Measurements from ENCODE around the gene RANGRF.

RANGRF gene

GRCh38 chr17:8324132-8324531 is 35.7 kb downstream of the RANGRF start:
- H3K27me3 ChIP-seq (ENCODE audit: control insufficient read depth in 5 of 5, insufficient read depth in 4 of 5, low read length in 5 of 5) = peaks cover 0 to 12% (median 2%) of the 10 kb centered on the region in 5 donors
- no peak overlapping the region for H3K9ac ChIP-seq (ENCODE audit: low read length in 5 of 5)
- peaks cover 0 to 24% (median 8%) of the 10 kb centered on the region in 5 donors for H3K36me3 ChIP-seq (ENCODE audit: control insufficient read depth in 5 of 5, insufficient read depth in 5 of 5, low read length in 5 of 5)
- H3K4me3 ChIP-seq (ENCODE audit: low read depth in 1 of 5, low read length in 5 of 5) = no peak overlapping the region
- no peaks in the 10 kb centered on the region for H3K9me3 ChIP-seq (ENCODE audit: control insufficient read depth in 5 of 5, low read length in 5 of 5)
- H3K27ac ChIP-seq (ENCODE audit: low read depth, low read length) = peak overlapping the region; percentile 47
- peaks cover 1 to 40% (median 25%) of the 10 kb centered on the region in 5 donors for H3K4me1 ChIP-seq (ENCODE audit: control insufficient read depth in 5 of 5, insufficient read depth in 5 of 5, low read length in 5 of 5)

- peaks cover 0 to 24% (median 8%) of the 10 kb centered on the region in 5 donors for H3K36me3 ChIP-seq (ENCODE audit: control insufficient read depth in 5 of 5, insufficient read depth in 5 of 5, low read length in 5 of 5)
- H3K9me3 ChIP-seq (ENCODE audit: control insufficient read depth in 5 of 5, low read length in 5 of 5) = no peaks in the 10 kb centered on the region
- H3K27me3 ChIP-seq (ENCODE audit: control insufficient read depth in 5 of 5, insufficient read depth in 4 of 5, low read length in 5 of 5) = peaks cover 0 to 12% (median 2%) of the 10 kb centered on the region in 5 donors
- H3K4me3 ChIP-seq (ENCODE audit: low read depth in 1 of 5, low read length in 5 of 5) = no peak overlapping the region
- H3K9ac ChIP-seq (ENCODE audit: low read length in 5 of 5) = peak overlapping the region in 1 of 5 donors; percentile 21
- H3K4me1 ChIP-seq (ENCODE audit: control insufficient read depth in 5 of 5, insufficient read depth in 5 of 5, low read length in 5 of 5) = peaks cover 1 to 40% (median 25%) of the 10 kb centered on the region in 5 donors
- H3K27ac ChIP-seq (ENCODE audit: low read depth, low read length) = peak overlapping the region; percentile 47
These were observed 36.5 kb downstream of the RANGRF start for GRCh38 chr17:8324923-8325322.

GRCh38 chr17:8326511-8327302 is 38.2 kb downstream of the RANGRF start:
- Histone ChIP-seq H3K36me3 (ENCODE audit: control insufficient read depth in 5 of 5, insufficient read depth in 5 of 5, low read length in 5 of 5) (peaks cover 0 to 8% (median 4%) of the 10 kb centered on the region in 5 donors), H3K27me3 (ENCODE audit: control insufficient read depth in 5 of 5, insufficient read depth in 4 of 5, low read length in 5 of 5) (peaks cover 1 to 8% (median 2%) of the 10 kb centered on the region in 5 donors), H3K4me3 (ENCODE audit: low read depth in 1 of 5, low read length in 5 of 5) (peak overlapping the region; percentile 59 to 83 (median 74)), H3K27ac (ENCODE audit: low read depth, low read length) (peak overlapping the region; percentile 70), H3K9me3 (ENCODE audit: control insufficient read depth in 5 of 5, low read length in 5 of 5) (no peaks in the 10 kb centered on the region), H3K9ac (ENCODE audit: low read length in 5 of 5) (peak overlapping the region; percentile 51 to 87 (median 77)), H3K4me1 (ENCODE audit: control insufficient read depth in 5 of 5, insufficient read depth in 5 of 5, low read length in 5 of 5) (peaks cover 1 to 40% (median 25%) of the 10 kb centered on the region in 5 donors)

- Histone ChIP-seq H3K4me1 (ENCODE audit: control insufficient read depth in 5 of 5, insufficient read depth in 5 of 5, low read length in 5 of 5) (peaks cover 1 to 40% (median 25%) of the 10 kb centered on the region in 5 donors), H3K27me3 (ENCODE audit: control insufficient read depth in 5 of 5, insufficient read depth in 4 of 5, low read length in 5 of 5) (peaks cover 2 to 13% (median 4%) of the 10 kb centered on the region in 5 donors), H3K36me3 (ENCODE audit: control insufficient read depth in 5 of 5, insufficient read depth in 5 of 5, low read length in 5 of 5) (peaks cover 0 to 3% (median under 1%) of the 10 kb centered on the region in 5 donors), H3K27ac (ENCODE audit: low read depth, low read length) (peak overlapping the region; percentile 70), H3K9me3 (ENCODE audit: control insufficient read depth in 5 of 5, low read length in 5 of 5) (peaks cover 0 to 2% (median 0%) of the 10 kb centered on the region in 5 donors), H3K9ac (ENCODE audit: low read length in 5 of 5) (peak overlapping the region; percentile 51 to 87 (median 77)), H3K4me3 (ENCODE audit: low read depth in 1 of 5, low read length in 5 of 5) (peak overlapping the region; percentile 22 to 83 (median 74))
These were observed 38.8 kb downstream of the RANGRF start for GRCh38 chr17:8327303-8327649.

- no peak overlapping the region for H3K27ac ChIP-seq (ENCODE audit: low read depth, low read length)
- no peaks in the 10 kb centered on the region for H3K36me3 ChIP-seq (ENCODE audit: control insufficient read depth in 5 of 5, insufficient read depth in 5 of 5, low read length in 5 of 5)
- H3K4me1 ChIP-seq (ENCODE audit: control insufficient read depth in 5 of 5, insufficient read depth in 5 of 5, low read length in 5 of 5) = peaks cover 0 to 9% (median 4%) of the 10 kb centered on the region in 5 donors
- H3K4me3 ChIP-seq (ENCODE audit: low read depth in 1 of 5, low read length in 5 of 5) = no peak overlapping the region
- H3K9me3 ChIP-seq (ENCODE audit: control insufficient read depth in 5 of 5, low read length in 5 of 5) = peaks cover 0 to 2% (median 0%) of the 10 kb centered on the region in 5 donors
- no peak overlapping the region for H3K9ac ChIP-seq (ENCODE audit: low read length in 5 of 5)
- H3K27me3 ChIP-seq (ENCODE audit: control insufficient read depth in 5 of 5, insufficient read depth in 4 of 5, low read length in 5 of 5) = peaks cover 0 to 9% (median 4%) of the 10 kb centered on the region in 5 donors
These were observed 43.7 kb downstream of the RANGRF start for GRCh38 chr17:8332128-8332527.

DNA sequence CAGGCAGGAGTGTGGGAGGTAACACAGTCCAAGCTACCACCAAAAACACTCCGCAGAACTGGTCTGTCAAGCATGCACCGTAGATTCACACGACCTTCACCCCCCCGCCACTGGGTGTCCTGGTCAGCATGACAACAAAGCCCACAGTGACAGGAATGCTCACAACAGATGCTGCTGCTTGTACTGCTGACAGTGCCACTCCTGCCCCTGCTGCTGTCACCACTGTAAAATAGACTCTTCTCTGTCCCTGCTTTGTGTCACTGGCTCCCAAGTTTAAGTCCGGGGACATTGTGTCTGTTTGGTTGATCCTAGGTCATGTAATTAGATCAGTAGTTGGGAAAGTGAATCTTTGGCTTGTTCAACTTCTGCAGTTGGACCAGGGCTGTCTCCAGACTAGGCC is 44.2 kb downstream of the RANGRF start:
- Histone ChIP-seq H3K27ac (ENCODE audit: low read depth, low read length) (no peak overlapping the region), H3K36me3 (ENCODE audit: control insufficient read depth in 5 of 5, insufficient read depth in 5 of 5, low read length in 5 of 5) (no peaks in the 10 kb centered on the region), H3K4me1 (ENCODE audit: control insufficient read depth in 5 of 5, insufficient read depth in 5 of 5, low read length in 5 of 5) (peaks cover 0 to 6% (median 0%) of the 10 kb centered on the region in 5 donors), H3K9ac (ENCODE audit: low read length in 5 of 5) (no peak overlapping the region), H3K4me3 (ENCODE audit: low read depth in 1 of 5, low read length in 5 of 5) (no peak overlapping the region), H3K27me3 (ENCODE audit: control insufficient read depth in 5 of 5, insufficient read depth in 4 of 5, low read length in 5 of 5) (peaks cover 0 to 6% (median 3%) of the 10 kb centered on the region in 5 donors), H3K9me3 (ENCODE audit: control insufficient read depth in 5 of 5, low read length in 5 of 5) (peaks cover 0 to 2% (median 0%) of the 10 kb centered on the region in 5 donors)

GRCh38 chr17:8333281-8333680 is 44.8 kb downstream of the RANGRF start:
- H3K4me1 ChIP-seq (ENCODE audit: control insufficient read depth in 5 of 5, insufficient read depth in 5 of 5, low read length in 5 of 5) = peaks cover 0 to 7% (median 4%) of the 10 kb centered on the region in 5 donors
- H3K9me3 ChIP-seq (ENCODE audit: control insufficient read depth in 5 of 5, low read length in 5 of 5) = peaks cover 0 to 2% (median 0%) of the 10 kb centered on the region in 5 donors
- no peak overlapping the region for H3K4me3 ChIP-seq (ENCODE audit: low read depth in 1 of 5, low read length in 5 of 5)
- no peaks in the 10 kb centered on the region for H3K36me3 ChIP-seq (ENCODE audit: control insufficient read depth in 5 of 5, insufficient read depth in 5 of 5, low read length in 5 of 5)
- no peak overlapping the region for H3K9ac ChIP-seq (ENCODE audit: low read length in 5 of 5)
- no peak overlapping the region for H3K27ac ChIP-seq (ENCODE audit: low read depth, low read length)
- peaks cover 0 to 6% (median 3%) of the 10 kb centered on the region in 5 donors for H3K27me3 ChIP-seq (ENCODE audit: control insufficient read depth in 5 of 5, insufficient read depth in 4 of 5, low read length in 5 of 5)

DNA sequence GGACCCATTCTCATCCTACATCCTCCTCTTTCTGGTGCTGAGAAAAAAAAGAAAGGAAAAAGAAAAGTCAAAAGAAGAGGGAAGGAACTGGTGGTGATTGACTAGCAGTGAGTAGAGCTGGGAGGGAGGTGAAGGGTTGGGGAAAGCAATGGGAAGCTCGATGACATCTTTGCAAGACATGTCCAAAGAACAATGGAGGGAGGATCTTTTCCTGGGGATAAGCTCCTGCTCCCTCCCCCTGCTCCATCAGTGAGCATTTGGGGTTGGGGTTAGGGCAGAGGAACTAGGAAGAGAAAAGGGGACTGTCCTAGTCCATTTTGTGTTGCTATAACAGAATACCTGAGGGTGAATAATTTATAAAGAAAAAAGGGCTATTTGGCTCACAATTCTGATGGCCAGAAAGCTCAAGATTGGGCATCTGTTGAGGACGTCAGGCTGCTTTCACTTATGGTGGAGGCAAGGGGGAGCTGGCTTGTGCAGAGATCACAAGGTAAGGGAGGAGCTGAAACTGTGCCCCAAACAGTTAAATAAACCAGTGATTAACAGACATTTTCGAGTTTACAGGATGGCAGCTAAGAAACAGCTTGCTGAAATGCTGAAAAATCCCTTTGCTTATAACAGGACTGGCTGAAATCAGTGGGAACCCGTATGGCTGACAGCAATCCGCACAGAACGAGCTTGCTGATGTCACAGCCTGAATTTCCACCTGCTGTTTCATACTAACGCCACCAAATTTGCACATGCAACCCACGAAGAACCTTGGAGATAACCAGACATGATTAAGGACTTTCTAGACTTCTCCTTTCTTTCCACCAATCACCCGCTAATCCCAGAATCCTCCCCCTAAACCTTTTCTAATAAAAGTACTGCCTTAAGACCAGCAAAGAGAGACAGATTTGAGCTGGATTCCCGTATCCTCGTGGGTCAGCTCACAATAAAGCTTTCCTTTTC is 49.6 kb downstream of the RANGRF start:
- H3K4me3 ChIP-seq (ENCODE audit: low read depth in 1 of 5, low read length in 5 of 5) = peak overlapping the region in 3 of 5 donors; percentile 25 to 42 (median 32)
- H3K9ac ChIP-seq (ENCODE audit: low read length in 5 of 5) = peak overlapping the region in 1 of 5 donors; percentile 31
- H3K9me3 ChIP-seq (ENCODE audit: control insufficient read depth in 5 of 5, low read length in 5 of 5) = no peaks in the 10 kb centered on the region
- peaks cover 0 to 3% (median 0%) of the 10 kb centered on the region in 5 donors for H3K27me3 ChIP-seq (ENCODE audit: control insufficient read depth in 5 of 5, insufficient read depth in 4 of 5, low read length in 5 of 5)
- H3K4me1 ChIP-seq (ENCODE audit: control insufficient read depth in 5 of 5, insufficient read depth in 5 of 5, low read length in 5 of 5) = peaks cover 0 to 13% (median 8%) of the 10 kb centered on the region in 5 donors
- H3K36me3 ChIP-seq (ENCODE audit: control insufficient read depth in 5 of 5, insufficient read depth in 5 of 5, low read length in 5 of 5) = no peaks in the 10 kb centered on the region
- H3K27ac ChIP-seq (ENCODE audit: low read depth, low read length) = no peak overlapping the region

GRCh38 chr17:8338753-8339140 is 50.3 kb downstream of the RANGRF start:
- H3K4me1 ChIP-seq (ENCODE audit: control insufficient read depth in 5 of 5, insufficient read depth in 5 of 5, low read length in 5 of 5) = peaks cover 0 to 13% (median 8%) of the 10 kb centered on the region in 5 donors
- H3K27me3 ChIP-seq (ENCODE audit: control insufficient read depth in 5 of 5, insufficient read depth in 4 of 5, low read length in 5 of 5) = peaks cover 0 to 3% (median 0%) of the 10 kb centered on the region in 5 donors
- H3K4me3 ChIP-seq (ENCODE audit: low read depth in 1 of 5, low read length in 5 of 5) = no peak overlapping the region
- no peaks in the 10 kb centered on the region for H3K9me3 ChIP-seq (ENCODE audit: control insufficient read depth in 5 of 5, low read length in 5 of 5)
- H3K9ac ChIP-seq (ENCODE audit: low read length in 5 of 5) = no peak overlapping the region
- H3K36me3 ChIP-seq (ENCODE audit: control insufficient read depth in 5 of 5, insufficient read depth in 5 of 5, low read length in 5 of 5) = no peaks in the 10 kb centered on the region
- H3K27ac ChIP-seq (ENCODE audit: low read depth, low read length) = no peak overlapping the region

Data from subcutaneous abdominal adipose tissue (tissue), 5 donors.